ENCODE results near the gene SAP25. TPM values are rescaled to one million over a fixed set of nuclear protein-coding genes. Genes with fewer than 3 reads are reported as not detected.
A peak's percentile ranks its signal among the peaks of the same experiment; 100 is the strongest.
"Not testable (repeated sequence)": the region's sequence is repeated elsewhere in the genome, so short reads cannot be mapped to it uniquely, and the experiment has no call there.

The SAP25 gene
- total RNA-seq, 2 experiments from 2014 or later: 52.0 to 53.4 TPM

GRCh38 chr7:100543586-100543985 lies 30.1 kb downstream of the SAP25 start:
- ATAC-seq (ENCODE audit: poor library complexity) (no peak), DNase-seq (no peak)
- peak overlapping the region; percentile 51 to 84 for H3K27ac ChIP-seq (ENCODE audit: low read depth in 1 of 2, low read length in 2 of 2)
- no peaks in the 10 kb centered on the region for H3K27me3 Mint-ChIP-seq
- peaks cover 89% of the 10 kb centered on the region for H3K4me1 Mint-ChIP-seq (ENCODE audit: low read depth)
- H3K27me3 ChIP-seq (ENCODE audit: control insufficient read depth in 1 of 2, insufficient read depth in 2 of 2, low read length in 2 of 2): no peaks in the 10 kb centered on the region
- H3K36me3 Mint-ChIP-seq (ENCODE audit: low read depth): peaks cover 17% of the 10 kb centered on the region
- H3K4me1 ChIP-seq (ENCODE audit: insufficient read depth, low read length): peaks cover 87% of the 10 kb centered on the region
- intact Hi-C loops (cut with DNase I, micrococcal nuclease): no loop called here
- peaks cover under 1% of the 10 kb centered on the region for H3K36me3 ChIP-seq (ENCODE audit: insufficient read depth, low read length)
- POLR2A ChIA-PET: interaction anchor here (1.2 to 2.1 kb wide), 4 partner anchors 65 to 115 kb away, joined by 3 to 6 read pairs (median 4); partner anchors contain the start of genes MOSPD3, TSC22D4 and ZCWPW1
- peak overlapping the region; percentile 73 for H3K27ac Mint-ChIP-seq
- peak overlapping the region; percentile 17 for H3K4me3 ChIP-seq (ENCODE audit: low read length)
- no peak for TF ChIP-seq CTCF (IDR thresholded peaks at IDR 0.05)
- H3K9me3 Mint-ChIP-seq: no peaks in the 10 kb centered on the region
- H3K9me3 ChIP-seq (ENCODE audit: control insufficient read depth in 1 of 2, insufficient read depth in 1 of 2, low read length in 2 of 2): no peaks in the 10 kb centered on the region
- peak overlapping the region; percentile 73 for H3K4me3 Mint-ChIP-seq
- CTCF ChIA-PET: interaction anchor here (1.2 to 6.4 kb wide), 2 partner anchors 16 to 20 kb away, joined by 4 to 48 read pairs; no protein-coding TSS in a partner anchor

GRCh38 chr7:100541309-100541708 lies 32.4 kb downstream of the SAP25 start:
- H3K9me3 Mint-ChIP-seq; ATAC-seq (ENCODE audit: poor library complexity); H3K27me3 Mint-ChIP-seq; DNase-seq; H3K36me3 Mint-ChIP-seq (ENCODE audit: low read depth); H3K27me3 ChIP-seq (ENCODE audit: control insufficient read depth in 1 of 2, insufficient read depth in 2 of 2, low read length in 2 of 2); H3K36me3 ChIP-seq (ENCODE audit: insufficient read depth, low read length); H3K9me3 ChIP-seq (ENCODE audit: control insufficient read depth in 1 of 2, insufficient read depth in 1 of 2, low read length in 2 of 2); POLR2A ChIA-PET: not testable (repeated sequence)
- peak overlapping the region; percentile 90 for H3K4me3 Mint-ChIP-seq
- Histone ChIP-seq H3K4me1 (ENCODE audit: insufficient read depth, low read length) (peaks cover 69% of the 10 kb centered on the region), H3K4me3 (ENCODE audit: low read length) (peak overlapping the region; percentile 15), H3K27ac (ENCODE audit: low read depth in 1 of 2, low read length in 2 of 2) (peak overlapping the region in 1 of 2 donors; percentile 15)
- CTCF ChIA-PET: interaction anchor here (0.7 to 6.4 kb wide), 2 partner anchors 19 to 96 kb away, joined by 3 to 48 read pairs; no protein-coding TSS in a partner anchor
- peak overlapping the region; percentile 73 for H3K27ac Mint-ChIP-seq
- intact Hi-C loops (cut with DNase I, micrococcal nuclease): loop anchor here in 1 of 2 experiments (2.0 kb wide), 1 partner anchor 17 kb away; no protein-coding TSS in a partner anchor
- peaks cover 73% of the 10 kb centered on the region for H3K4me1 Mint-ChIP-seq (ENCODE audit: low read depth)

GRCh38 chr7:100540073-100540723 lies 33.5 kb downstream of the SAP25 start:
- no peaks in the 10 kb centered on the region for H3K9me3 ChIP-seq (ENCODE audit: control insufficient read depth in 1 of 2, insufficient read depth in 1 of 2, low read length in 2 of 2)
- Mint-ChIP-seq H3K4me1 (ENCODE audit: low read depth) (peaks cover 62% of the 10 kb centered on the region), H3K36me3 (ENCODE audit: low read depth) (peaks cover 5% of the 10 kb centered on the region), H3K9me3 (no peaks in the 10 kb centered on the region), H3K27ac (peak overlapping the region; percentile 50), H3K27me3 (no peaks in the 10 kb centered on the region), H3K4me3 (peak overlapping the region; percentile 90)
- peaks cover 57% of the 10 kb centered on the region for H3K4me1 ChIP-seq (ENCODE audit: insufficient read depth, low read length)
- intact Hi-C loops (cut with DNase I, micrococcal nuclease): loop anchor here in 1 of 2 experiments (2.0 kb wide), 1 partner anchor 19 kb away; no protein-coding TSS in a partner anchor
- ChIA-PET POLR2A (interaction anchor here (0.9 to 2.7 kb wide), 6 partner anchors 9 to 165 kb away, joined by 3 to 32 read pairs (median 10); partner anchors contain the start of genes FBXO24, LRCH4, POP7 and PPP1R35), CTCF (interaction anchor here (6.4 kb wide), 1 partner anchor 20 kb away, joined by 48 read pairs; no protein-coding TSS in a partner anchor)
- no peak overlapping the region for H3K27ac ChIP-seq (ENCODE audit: low read depth in 1 of 2, low read length in 2 of 2)
- ATAC-seq (ENCODE audit: poor library complexity): no peak
- peak overlapping the region; percentile 73 for H3K4me3 ChIP-seq (ENCODE audit: low read length)
- no peak for DNase-seq
- no peaks in the 10 kb centered on the region for H3K27me3 ChIP-seq (ENCODE audit: control insufficient read depth in 1 of 2, insufficient read depth in 2 of 2, low read length in 2 of 2)
- no peaks in the 10 kb centered on the region for H3K36me3 ChIP-seq (ENCODE audit: insufficient read depth, low read length)
- no peak for TF ChIP-seq CTCF (IDR thresholded peaks at IDR 0.05)

Measured in CD4-positive, alpha-beta T cell (primary cell).